Measurements from ENCODE around the gene SLC34A1.

DNA sequence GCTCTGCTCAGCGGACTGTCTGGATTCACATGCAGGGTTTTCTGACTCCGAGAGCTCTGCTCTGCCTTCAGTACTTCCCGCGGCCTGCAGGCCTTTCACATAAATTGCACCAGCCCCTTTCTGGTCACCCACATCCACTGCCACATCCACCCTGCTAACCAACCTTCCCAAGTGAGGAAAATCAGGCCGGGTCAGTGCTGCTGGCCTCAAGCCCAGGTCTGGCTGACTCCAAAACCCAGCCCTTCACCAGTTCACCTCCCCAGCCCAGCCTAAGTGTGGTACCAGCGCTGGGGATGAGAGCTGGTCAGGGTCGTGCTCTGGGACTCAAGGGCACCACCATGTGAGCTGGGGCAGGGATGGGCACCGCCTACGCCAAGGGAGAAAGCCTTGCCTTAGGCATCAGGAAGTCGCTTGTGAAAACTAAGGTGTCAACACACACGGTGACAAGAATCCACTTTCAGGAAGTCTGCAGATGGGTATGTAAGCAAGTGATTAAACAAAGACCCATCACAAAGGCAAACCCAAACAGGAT is 45.1 kb upstream of the SLC34A1 start:
- TF ChIP-seq, protein P1, sequence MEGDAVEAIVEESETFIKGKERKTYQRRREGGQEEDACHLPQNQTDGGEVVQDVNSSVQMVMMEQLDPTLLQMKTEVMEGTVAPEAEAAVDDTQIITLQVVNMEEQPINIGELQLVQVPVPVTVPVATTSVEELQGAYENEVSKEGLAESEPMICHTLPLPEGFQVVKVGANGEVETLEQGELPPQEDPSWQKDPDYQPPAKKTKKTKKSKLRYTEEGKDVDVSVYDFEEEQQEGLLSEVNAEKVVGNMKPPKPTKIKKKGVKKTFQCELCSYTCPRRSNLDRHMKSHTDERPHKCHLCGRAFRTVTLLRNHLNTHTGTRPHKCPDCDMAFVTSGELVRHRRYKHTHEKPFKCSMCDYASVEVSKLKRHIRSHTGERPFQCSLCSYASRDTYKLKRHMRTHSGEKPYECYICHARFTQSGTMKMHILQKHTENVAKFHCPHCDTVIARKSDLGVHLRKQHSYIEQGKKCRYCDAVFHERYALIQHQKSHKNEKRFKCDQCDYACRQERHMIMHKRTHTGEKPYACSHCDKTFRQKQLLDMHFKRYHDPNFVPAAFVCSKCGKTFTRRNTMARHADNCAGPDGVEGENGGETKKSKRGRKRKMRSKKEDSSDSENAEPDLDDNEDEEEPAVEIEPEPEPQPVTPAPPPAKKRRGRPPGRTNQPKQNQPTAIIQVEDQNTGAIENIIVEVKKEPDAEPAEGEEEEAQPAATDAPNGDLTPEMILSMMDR (conservative IDR thresholded peaks at IDR 0.05; ENCODE audit: low read length), result no peak
- no peak for TF ChIP-seq EZH2phosphoT487 (IDR thresholded peaks at IDR 0.05; ENCODE audit: borderline replicate concordance, low read depth, low read length)

Data from OCI-LY7 (cell line).